Endothelial cell of hepatic sinusoid (primary cell): ENCODE results near the gene ELL.

ENCODE experiments used
- in situ Hi-C: cut with HindIII; loops from 2 replicates; pipeline ENCODE4 v1.10.0; 2017; ENCODE audit warnings: low sequenced_read_pairs

ELL gene

DNA sequence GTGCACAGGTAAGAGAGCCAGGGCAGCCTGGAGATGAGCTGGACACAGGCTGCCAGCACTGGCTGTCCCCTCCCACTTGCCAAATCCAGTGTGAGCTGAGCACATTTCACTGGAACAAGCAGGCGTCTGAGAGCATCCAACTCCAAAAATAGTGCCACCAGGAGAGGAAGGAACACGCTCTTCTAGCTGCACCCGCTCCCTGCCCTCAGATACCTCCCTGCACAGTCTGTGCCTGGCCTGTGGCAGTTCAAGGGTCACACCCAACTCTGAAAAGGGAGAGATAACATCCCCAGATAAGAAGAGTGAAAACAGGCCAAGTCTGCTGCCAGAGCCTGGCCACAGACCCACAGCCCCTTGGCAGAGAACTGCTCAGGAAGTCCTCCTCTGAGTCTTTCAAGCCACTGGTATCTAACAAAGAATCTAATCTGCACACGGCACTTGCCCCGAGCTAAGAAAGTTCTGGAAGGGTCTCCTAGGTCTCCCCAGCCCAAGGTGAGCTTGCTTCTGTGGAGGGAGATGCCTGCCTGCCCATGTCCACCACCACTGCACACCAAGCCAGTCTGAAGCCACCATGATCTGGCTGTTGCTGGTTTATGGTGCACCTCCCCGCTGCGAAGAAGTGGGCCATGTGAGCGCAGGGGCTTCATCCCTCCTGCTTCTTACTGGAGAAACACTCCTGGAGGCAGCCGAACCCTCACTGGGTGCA is 14.7 kb downstream of the ELL start:
- in situ Hi-C loops: loop anchor here (5.0 kb wide), 1 partner anchor 70 kb away; no protein-coding TSS in a partner anchor

DNA sequence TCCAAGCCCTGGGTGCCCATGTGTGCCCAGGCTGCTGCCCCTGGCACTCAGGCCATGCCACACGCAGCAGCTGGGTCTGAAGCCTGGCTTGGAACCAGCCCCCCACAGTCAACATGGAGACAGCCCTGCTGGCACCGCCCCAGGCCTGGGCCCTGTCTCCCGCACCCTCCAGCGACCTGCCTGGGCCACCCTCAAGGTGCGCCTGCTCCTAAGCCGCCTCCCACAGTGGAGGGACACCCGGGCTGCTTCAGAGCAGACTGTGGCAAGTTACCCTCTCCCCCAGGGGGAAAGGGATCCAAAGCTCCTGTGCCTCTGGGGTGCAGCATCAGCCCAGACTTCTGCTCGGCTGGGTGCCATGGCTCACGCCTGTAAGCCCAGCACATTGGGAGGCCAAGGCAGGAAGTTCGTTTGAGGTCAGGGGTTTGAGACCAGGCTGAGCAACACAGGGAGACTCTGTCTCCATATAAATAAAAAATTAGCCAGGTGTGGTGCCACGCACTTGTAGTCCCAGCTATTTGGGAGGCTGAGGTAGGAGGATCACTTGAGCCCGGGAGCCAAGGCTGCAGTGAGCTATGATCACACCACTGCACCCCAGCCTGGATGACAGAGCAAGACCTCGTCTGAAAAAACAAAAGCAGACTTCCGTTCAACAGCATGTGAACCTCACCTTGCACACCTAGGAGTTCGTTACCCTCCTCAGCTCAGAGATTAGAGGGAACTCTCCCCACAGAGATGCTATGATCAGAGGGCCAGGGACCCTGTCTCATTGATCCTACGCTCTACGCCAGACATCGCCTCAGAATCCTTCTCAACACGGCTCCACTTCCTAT is 15.6 kb downstream of the ELL start:
- in situ Hi-C loops: loop anchor here (5.0 kb wide), 1 partner anchor 71 kb away; no protein-coding TSS in a partner anchor

DNA sequence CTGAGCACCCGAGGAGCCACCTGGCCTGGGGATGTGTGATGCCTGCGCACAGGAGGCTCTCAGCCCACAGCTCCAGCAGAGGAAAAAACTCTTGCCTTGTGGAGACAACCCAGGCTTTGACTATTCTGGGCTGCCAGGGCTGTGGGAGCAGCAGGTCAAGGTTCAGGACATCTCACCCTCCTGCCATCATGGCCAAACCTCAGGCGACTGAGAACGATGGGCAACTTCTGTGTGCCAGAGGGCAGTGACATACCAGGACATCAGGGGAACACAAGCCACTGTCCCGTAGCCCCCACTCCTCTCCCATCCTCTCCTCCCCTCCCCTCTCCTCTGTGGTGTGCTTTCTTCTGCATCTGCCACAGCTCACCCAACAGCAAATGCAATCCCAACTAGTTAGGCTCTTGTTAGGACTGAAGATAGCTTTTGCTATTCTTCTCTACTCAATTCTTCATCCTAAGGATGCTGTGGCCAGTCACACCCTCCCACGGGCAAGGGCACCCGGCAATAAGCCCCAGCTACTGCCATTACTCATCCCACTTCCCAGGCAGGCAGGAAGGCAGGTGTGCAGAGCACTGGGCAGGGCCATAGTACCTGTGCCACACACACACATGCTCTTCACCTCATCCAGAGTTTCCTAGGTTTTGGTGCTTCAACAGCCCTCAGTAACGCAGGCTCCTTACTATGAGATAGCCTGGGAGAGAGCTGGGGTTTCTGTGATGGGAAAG is 16.8 kb downstream of the ELL start:
- in situ Hi-C loops: loop anchor here (5.0 kb wide), 1 partner anchor 72 kb away; no protein-coding TSS in a partner anchor

DNA sequence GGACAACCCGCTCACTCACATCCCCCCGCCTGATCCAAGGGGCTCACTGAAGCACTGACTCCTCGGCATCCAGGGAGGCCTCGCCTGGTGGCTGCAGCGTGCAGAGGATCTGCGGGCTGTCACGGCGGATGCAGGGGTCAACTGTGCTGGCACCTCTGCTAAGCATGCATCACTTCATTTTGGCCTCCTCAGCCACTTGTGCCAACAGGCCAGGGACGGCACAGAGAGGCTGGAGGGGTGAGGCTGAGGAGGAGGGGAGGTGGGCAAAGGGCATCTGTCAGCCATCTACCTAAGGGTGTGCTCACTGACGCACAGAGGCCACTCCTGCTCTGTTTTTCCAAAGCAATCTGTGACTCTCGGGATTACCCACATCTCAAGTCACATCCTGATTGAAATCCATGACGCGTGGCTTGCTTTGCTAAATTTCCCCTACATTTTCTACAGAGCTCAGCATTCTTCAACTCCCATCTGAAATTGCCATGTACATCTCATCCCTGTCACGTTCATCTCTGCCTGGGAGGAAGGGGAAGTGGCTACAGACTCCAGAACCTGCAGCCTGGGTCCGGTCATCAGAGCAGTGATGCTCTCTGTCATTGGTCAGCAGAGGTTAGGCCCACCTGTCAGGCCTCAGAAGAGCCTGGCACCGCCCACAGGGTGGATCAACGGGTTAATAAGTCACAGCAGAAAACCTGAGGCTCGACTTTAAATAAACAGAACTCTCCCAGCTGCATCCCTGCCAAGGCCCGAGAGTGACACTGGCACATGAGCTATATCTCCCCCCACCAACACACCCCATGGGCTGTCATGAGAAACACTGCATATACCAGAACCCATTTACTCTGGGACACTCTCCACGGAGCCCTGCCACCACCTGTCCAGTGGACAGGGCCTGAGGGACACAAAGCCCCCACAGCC is 17.6 kb downstream of the ELL start:
- in situ Hi-C loops: no loop called here

DNA sequence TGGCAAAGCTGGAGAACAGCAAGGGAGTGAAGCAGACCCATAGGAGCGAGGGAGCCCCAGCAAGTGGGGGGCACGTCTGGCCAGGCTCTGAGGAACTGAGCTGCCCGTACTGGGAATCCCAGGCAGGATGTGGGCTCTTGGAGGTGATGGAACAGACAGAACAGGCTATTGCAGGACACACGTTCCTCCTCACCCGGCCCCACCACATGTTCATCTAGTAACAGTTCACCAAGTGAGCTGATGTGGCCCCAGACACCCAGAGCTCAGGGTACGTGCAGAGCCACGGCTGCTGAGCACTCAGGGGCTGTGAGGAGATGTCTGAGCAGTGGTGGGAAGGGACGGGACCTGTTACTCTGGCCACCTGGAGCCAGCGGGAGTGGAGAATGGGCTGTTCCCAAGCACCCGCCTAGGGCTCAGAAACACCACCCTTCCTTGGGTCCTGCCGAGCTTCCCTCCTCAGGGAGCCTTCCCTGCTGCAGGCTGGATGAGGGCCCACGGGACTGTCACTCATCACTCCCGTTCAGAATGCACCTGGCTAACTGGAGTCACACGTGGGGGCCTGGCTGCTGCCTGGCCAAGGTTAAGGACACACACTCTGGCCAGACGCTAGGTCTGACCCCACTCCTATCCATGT is 18.4 kb downstream of the ELL start:
- in situ Hi-C loops: no loop called here

DNA sequence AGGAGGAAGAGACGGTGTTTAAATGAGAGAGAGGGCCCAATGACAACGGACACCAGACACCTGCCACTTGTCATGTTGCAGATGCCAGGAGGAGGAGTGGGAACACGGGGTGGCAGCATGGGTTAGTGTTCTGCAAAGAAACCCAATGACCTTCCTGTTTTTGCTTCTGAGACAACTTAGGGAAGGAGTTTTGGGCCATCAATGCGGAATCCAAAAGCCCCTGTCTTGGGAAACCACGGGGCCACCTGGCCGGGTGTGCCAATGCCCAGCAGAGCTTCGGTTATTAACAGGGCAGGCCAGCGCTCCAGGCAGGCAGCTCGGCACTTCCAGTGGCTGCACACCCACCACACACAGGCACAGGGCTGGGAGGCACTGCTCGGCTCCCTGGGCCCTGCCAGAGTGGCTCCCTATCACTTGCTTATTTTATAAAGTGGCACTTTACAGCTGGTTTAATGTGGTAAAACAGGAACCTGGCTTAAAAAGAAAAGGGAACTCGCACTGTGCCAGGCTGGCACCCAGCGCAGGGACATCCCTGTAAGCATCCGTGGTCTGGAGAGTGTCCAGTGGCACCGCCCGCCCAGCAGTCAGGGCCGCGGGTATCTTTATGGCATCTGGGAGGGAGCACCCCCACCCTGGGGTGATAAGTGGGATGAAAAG is 19.1 kb downstream of the ELL start:
- in situ Hi-C loops: no loop called here

DNA sequence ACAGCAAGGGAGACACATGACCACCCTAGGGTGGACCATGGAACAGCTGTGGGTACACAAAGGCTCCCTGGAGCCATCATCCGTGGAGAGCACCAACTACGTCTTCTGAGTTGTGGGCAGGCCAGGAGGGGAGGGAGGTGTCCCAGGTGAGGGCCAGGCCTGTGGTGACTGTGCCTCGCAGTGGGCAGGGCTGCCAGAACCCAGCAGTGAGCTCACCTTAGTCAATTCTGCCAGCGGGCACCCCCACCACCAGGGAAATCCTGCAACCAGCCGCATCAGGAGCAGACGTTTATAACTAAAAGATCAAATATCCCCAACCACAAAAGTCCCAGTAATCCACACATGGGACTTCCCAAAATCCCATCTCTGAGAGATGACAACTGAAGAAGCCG is 19.6 kb downstream of the ELL start:
- in situ Hi-C loops: no loop called here

DNA sequence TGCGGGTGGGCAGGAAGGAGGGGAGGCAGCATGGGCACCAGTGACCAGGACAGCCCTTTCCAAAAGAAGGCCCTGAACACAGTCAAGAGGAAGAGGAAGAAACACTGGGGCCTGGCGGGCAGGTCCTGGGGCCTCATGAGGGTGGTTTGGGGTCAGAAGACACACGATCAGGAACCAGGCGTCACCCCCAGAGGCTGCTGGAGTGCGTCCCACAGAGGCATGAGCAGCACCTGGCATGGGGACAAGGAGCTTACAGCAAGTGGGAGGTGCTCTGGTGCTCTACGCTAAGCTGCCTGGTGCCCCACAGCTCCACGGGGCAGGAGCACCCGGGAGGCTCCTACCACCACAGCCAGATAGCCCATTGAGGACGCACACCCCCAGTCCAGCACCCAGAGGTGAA is 20.0 kb downstream of the ELL start:
- in situ Hi-C loops: no loop called here

DNA sequence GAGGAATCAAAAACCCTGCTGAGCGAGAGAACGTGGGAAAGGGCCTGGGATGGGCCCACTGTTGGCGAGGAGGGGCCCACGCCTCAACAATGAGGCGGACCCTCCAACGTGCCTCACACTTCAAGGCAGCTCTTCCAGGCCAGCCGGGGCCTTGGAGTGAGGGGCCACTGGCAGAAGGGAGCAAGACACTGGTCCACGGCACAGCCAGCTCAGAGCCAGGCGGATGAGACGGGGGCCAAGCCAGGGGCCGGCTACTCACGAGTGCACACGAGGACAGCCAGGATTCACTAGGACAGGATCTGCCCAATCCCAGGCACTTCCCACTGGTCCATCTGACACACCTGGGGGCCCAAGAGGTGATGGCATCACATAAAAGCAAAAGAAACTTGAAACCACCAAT is 20.5 kb downstream of the ELL start:
- in situ Hi-C loops: no loop called here

DNA sequence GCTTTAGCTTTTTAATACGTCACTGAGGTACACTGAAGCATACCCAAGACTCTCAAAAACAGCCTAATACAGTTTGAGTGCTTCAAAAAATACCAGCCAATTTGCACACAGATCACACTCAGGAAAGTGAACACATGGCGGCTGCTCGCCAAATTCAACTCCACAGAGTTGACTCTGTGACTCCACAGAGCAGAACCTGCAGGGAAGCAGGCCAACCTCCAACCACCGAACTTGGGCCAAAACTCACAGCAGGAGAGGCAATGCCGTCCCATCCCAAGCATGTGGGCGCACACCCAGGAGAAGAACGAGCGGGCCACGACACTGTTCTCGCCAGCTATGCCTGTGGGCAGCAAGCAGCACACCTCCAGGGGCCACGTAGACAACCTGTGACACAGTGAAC is 21.1 kb downstream of the ELL start:
- in situ Hi-C loops: no loop called here

DNA sequence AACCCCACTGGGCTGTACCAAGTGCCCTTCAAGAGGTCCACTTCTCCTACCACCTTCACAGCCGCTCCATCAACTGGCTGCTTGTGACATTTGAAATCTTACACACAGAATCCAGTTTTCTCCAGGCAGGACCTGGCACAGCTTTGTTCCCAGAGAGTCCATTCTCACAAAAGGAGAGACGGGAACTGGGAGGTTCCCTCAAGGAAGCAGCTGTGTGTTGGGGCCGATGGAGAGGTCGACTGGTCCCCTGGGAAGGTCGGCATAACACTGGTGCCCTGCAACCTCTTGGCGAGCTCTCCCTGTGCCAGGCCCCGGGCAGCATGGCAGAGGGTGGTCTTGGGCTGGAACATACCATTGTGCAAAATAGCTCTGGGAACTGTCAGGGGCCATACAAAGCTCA is 21.5 kb downstream of the ELL start:
- in situ Hi-C loops: no loop called here

DNA sequence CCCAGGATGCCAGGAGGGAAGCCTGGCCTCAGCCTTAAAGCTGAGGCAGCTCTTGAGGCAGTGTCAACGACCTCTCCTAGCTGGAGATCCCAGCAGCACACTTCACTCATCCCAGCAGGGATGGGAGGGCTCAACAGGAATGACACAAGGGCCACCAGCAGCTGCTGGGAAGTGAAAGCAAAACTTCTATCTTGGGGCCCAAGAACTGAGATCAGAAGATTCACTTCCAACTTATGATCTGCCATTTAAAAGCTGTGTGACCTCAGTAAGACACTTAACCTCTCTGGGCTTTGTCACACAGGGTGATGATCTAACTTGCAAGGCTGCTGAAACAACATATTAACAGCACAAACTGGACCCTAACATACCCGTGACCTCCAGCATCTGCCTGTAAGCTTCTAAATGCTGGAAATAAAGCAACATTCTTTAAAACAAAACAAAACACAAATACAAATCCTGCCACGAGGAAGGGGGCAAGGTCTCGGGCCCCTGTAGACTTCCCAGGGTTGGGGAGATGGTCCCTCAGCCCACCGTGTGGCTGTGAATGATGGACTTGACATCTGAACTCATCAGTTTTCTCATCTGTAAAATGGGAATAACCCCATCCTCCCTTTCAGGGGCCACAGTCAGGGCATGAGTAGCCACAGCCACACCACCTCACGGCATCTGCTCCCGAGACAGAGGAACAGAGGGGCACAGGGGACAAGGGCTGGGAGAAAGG is 22.7 kb downstream of the ELL start:
- in situ Hi-C loops: no loop called here

DNA sequence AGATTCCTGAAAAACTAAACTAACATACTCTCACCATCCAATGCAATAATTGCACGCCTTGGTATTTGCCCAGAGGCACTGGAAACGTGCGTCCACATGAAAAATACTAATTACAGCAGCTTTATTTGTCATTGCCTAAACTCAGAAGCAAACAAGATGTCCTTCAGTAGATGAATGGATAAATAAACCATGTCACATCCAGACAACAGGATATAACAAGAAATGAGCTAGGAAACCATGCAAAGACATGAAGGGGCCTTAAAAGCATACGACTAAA is 25.0 kb downstream of the ELL start:
- in situ Hi-C loops: no loop called here

DNA sequence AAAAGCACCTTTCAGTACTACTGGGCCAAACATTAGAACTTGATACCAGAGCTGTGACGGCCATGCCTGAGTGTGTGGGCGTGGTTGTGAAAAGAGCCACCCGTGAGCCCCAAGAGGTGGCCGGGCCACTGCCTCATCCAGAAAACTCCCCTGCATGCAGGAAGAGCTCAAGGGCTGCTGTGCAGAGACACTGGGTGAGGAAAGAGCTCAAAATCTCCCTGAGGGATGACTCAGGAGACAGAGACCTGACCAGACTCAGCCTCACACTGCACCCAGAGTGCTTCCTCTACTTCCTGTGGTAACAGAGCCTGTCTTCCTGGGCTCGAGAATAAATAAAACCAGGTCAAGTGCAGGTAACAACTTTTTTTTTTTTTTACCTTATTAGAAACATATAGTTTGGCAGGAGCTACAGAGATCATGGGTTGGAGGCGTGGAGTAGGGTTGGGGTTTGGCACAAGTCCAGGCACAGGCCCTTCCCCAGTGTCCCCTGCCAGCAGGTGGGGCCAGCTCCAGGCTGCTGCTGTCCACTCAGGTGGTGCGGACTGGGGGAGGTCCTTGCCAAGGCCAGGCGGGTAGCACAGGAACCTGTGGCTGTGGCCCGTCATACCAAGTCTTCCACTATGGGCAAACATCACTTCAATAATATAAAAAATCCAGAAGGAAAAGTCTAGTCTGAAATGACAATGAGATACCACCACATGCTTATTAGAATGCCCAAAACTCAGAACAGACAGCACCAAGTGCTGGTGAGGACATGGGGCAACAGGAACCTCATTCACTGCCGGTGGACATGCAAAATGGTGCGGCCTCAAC is 25.5 kb downstream of the ELL start:
- in situ Hi-C loops: no loop called here

DNA sequence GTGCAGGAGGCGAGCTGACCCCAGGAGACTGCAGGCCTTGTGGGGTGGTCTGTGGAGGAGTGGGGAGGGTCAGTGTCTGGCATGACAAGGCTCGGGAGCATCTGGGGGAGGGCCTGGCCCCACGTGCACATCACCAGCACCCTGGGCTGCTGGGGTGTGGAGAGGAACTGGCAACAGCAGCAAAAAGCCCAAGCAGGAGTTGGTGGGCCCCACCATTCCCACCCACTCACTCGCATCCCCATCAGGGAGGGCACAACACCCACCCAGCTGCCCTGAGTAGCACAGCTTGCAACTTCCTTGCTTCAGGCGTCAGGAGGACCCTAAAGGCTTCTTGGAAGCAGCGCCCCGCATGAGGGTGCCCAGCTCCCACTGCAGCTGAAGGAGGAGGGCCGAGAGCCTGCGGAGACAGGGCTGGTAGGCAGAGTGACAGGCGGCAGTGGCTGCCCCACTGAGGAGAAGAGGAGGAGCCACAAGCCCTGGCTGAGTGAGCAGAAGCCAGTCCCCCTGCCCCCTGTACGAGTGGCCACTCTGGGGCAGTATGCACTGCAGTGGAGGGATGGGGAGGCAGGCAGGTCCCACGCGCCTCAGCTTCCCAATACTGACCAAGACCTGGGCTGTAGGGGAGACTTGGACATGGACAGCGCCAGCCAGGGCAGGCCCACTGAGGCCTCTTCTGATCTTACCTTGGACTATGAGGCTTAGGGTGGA is 26.5 kb downstream of the ELL start:
- in situ Hi-C loops: no loop called here

DNA sequence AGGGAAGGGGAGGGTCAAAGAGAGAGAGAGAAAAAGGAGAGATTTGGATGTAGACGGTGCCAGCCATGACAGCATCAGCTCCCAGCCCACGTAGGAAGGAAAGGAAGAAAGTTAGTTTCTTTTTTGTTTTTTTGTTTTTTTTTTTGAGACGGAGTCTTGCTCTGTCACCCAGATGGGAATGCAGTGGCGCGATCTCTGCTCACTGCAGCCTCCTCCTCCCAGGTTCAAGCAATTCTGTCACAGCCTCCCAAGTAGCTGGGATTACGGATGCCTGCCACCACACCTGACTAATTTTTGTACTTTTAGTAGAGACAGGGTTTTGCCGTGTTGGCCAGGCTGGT is 27.6 kb downstream of the ELL start:
- in situ Hi-C loops: no loop called here

DNA sequence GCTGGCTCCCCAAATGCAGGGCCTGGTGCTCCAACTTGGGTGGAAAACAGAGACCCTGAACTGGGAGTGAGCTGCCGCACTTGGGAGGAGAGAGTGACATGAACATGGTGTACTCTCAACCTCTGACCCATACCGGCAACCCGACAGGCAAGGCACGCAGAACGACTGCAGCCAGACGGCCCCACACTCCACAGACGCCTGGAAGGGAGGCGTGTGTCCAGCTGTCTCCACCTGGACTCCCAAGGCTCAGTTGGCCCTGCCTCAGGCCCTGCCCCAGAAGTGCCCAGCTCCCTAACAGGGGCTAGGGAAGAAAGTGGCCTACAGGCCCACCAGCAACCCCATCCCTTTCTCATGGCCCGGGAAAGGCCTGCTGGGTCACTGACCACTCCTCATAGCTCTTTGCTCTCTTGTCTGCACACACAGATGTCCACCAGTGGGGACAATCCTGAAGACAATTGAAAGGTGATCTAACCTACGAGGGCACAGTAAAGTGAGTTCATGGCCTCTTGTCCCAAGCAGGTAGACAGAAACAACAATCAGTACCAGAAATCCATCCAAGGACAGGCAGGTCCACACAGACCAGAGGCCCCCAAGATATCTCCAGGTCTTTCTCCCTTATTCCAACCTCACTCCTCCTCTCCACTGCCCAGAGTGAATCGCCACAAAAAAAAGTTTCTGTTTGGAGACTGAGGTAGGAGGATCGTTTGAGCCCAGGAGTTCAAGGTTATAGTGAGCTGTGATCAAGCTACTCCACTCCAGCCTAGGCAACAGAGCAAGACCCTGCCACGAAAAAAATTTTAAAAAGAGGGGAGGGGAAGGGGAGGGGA is 28.2 kb downstream of the ELL start:
- in situ Hi-C loops: no loop called here
